Middle frontal gyrus (tissue), 1 donor: ENCODE data around the gene LSS.
"Not testable (repeated sequence)": the region's sequence is repeated elsewhere in the genome, so short reads cannot be mapped to it uniquely, and the experiment has no call there.

Source experiments
- DNase-seq: peaks from one replicate; pipeline ENCODE4 v3.0.0-alpha.2; 2015; ENCODE audit warnings: low spot score; ENCODE audit errors: extremely low spot score

LSS gene

GRCh38 chr21:46188226-46189212 lies 40.1 kb downstream of the LSS start:
- no peak for DNase-seq

GRCh38 chr21:46187814-46188213 lies 40.8 kb downstream of the LSS start:
- DNase-seq = no peak

GRCh38 chr21:46187261-46187660 lies 41.3 kb downstream of the LSS start:
- DNase-seq = no peak

- DNase-seq = no peak
Measured at GRCh38 chr21:46185716-46186115, 42.9 kb downstream of the LSS start.

GRCh38 chr21:46184625-46185555 lies 43.7 kb downstream of the LSS start:
- peak; percentile 9 for DNase-seq

- DNase-seq = peak; percentile 5
Measured at GRCh38 chr21:46183910-46184624, 44.5 kb downstream of the LSS start, which contains the start of gene SPATC1L. SPATC1L (minus strand) TSS chr21:46184459; CDS start chr21:46182816, 1,643 bp downstream.

GRCh38 chr21:46183337-46183909 lies 45.2 kb downstream of the LSS start:
- DNase-seq = not testable (repeated sequence)

- DNase-seq = no peak
Measured at GRCh38 chr21:46182548-46183336, 45.8 kb downstream of the LSS start.

- no peak for DNase-seq
Measured at GRCh38 chr21:46181953-46182547, 46.5 kb downstream of the LSS start.

- no peak for DNase-seq
Measured at GRCh38 chr21:46181436-46181835, 47.1 kb downstream of the LSS start.

GRCh38 chr21:46180778-46181391 lies 47.7 kb downstream of the LSS start:
- DNase-seq = no peak

- no peak for DNase-seq
Measured at GRCh38 chr21:46180079-46180722, 48.4 kb downstream of the LSS start.

- no peak for DNase-seq
Measured at GRCh38 chr21:46179708-46180078, 48.9 kb downstream of the LSS start.

GRCh38 chr21:46178961-46179360 lies 49.6 kb downstream of the LSS start:
- no peak for DNase-seq

- DNase-seq = not testable (repeated sequence)
Measured at GRCh38 chr21:46176443-46177129, 52.0 kb downstream of the LSS start.

- DNase-seq = no peak
Measured at GRCh38 chr21:46173573-46173972, 55.0 kb downstream of the LSS start.

GRCh38 chr21:46172863-46173528 lies 55.6 kb downstream of the LSS start:
- DNase-seq = no peak
